ENCODE results near the gene CA11. TPM values are rescaled to one million over a fixed set of nuclear protein-coding genes. Genes with fewer than 3 reads are reported as not detected.

The CA11 gene
- total and polyA plus RNA-seq, 9 of the 15 experiments (the other 6 are each of a cell fraction or from before 2014, with no cell fraction given) = 2.9 to 19.9 (median 8.3) TPM

GRCh38 chr19:48681127-48681470, 35.1 kb upstream of the CA11 start (continued):
- no peak for TF ChIP-seq ZNF384 (IDR thresholded peaks at IDR 0.05; ENCODE audit: low read depth, low read length)
- no peak; the same call in 1 of the 2 replicates for TF ChIP-seq SMARCA4 (IDR thresholded peaks at IDR 0.05)
- no peak for TF ChIP-seq CCAR2 (IDR thresholded peaks at IDR 0.05; ENCODE audit: low read depth, low read length)
- TF ChIP-seq ATF2 (CRISPR knock-in tag; IDR thresholded peaks at IDR 0.05) = no peak
- TF ChIP-seq SAFB2 (IDR thresholded peaks at IDR 0.05; ENCODE audit: borderline replicate concordance, low read depth, low read length, severe bottlenecking) = no peak
- no peak for TF ChIP-seq ZNF311 (CRISPR knock-in tag; IDR thresholded peaks at IDR 0.05)
- TF ChIP-seq TCF15 (CRISPR knock-in tag; IDR thresholded peaks at IDR 0.05) = no peak
- peak; percentile 74 for TF ChIP-seq USF1 (CRISPR knock-in tag; IDR thresholded peaks at IDR 0.05)
- TF ChIP-seq SRSF1 (IDR thresholded peaks at IDR 0.05; ENCODE audit: low read depth, low read length) = no peak
- no peak for TF ChIP-seq ZNF586 (CRISPR knock-in tag; conservative IDR thresholded peaks at IDR 0.05)
- no peak for TF ChIP-seq SAFB (IDR thresholded peaks at IDR 0.05; ENCODE audit: borderline replicate concordance, low read depth, low read length)
- no peak for TF ChIP-seq NR4A1 (CRISPR knock-in tag; IDR thresholded peaks at IDR 0.05)
- TF ChIP-seq NR4A1 (tag; IDR thresholded peaks at IDR 0.05) = no peak
- TF ChIP-seq TEAD4 (IDR thresholded peaks at IDR 0.05; ENCODE audit: low read length) = peak; percentile 75
- TF ChIP-seq TEAD4 (CRISPR knock-in tag; IDR thresholded peaks at IDR 0.05; ENCODE audit: borderline replicate concordance) = no peak
- no peak for TF ChIP-seq KLF13 (tag; IDR thresholded peaks at IDR 0.05; ENCODE audit: borderline replicate concordance, low read depth)
- no peak for TF ChIP-seq ZNF431 (CRISPR knock-in tag; IDR thresholded peaks at IDR 0.05)

Measured in K562 (cell line).